ENCODE data around the gene NLGN1.

Gene NLGN1

GRCh38 chr3:173617490-173617889 is 219.9 kb downstream of the NLGN1 start:
- Mint-ChIP-seq H3K36me3 (ENCODE audit: low read depth) (no peaks in the 10 kb centered on the region), H3K9me3 (no peaks in the 10 kb centered on the region), H3K27ac (no peak overlapping the region), H3K4me3 (no peak overlapping the region), H3K4me1 (peaks cover 16% of the 10 kb centered on the region), H3K27me3 (ENCODE audit: low read depth) (peaks cover 5% of the 10 kb centered on the region)
- TF ChIP-seq CTCF (IDR thresholded peaks at IDR 0.05; ENCODE audit: unreplicated experiment in 3 of 3): no peak

DNA sequence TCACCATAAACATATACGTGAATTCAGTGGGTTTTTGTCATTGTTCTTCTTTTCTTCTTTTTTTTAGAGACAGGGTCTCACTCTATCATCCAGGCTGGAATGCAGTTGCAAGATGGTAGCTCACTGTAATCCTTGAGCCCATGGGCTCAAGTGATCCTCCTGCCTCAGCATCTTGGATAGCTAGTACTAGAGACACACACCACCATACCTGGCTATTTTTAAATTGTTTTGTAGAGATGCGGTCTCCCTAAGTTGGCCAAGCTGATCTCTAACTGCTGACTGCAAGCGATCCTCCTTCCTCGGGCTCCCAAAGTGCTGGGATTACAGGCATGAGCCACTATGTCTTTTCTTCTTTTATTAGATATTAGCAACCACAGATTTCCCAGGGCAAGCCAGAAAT is 220.6 kb downstream of the NLGN1 start:
- TF ChIP-seq CTCF (IDR thresholded peaks at IDR 0.05; ENCODE audit: unreplicated experiment in 3 of 3): no peak
- Mint-ChIP-seq H3K36me3 (ENCODE audit: low read depth) (no peaks in the 10 kb centered on the region), H3K4me1 (peaks cover 16% of the 10 kb centered on the region)

GRCh38 chr3:173618703-173619102 is 221.2 kb downstream of the NLGN1 start:
- H3K4me3 Mint-ChIP-seq: no peak overlapping the region
- peaks cover 5% of the 10 kb centered on the region for H3K27me3 Mint-ChIP-seq (ENCODE audit: low read depth)
- no peaks in the 10 kb centered on the region for H3K36me3 Mint-ChIP-seq (ENCODE audit: low read depth)
- H3K4me1 Mint-ChIP-seq: peaks cover 16% of the 10 kb centered on the region
- no peak overlapping the region for H3K27ac Mint-ChIP-seq
- no peaks in the 10 kb centered on the region for H3K9me3 Mint-ChIP-seq
- TF ChIP-seq CTCF (IDR thresholded peaks at IDR 0.05; ENCODE audit: unreplicated experiment in 3 of 3): no peak

More for the DNA sequence above, 220.6 kb downstream of the NLGN1 start:
- no peak overlapping the region for H3K27ac Mint-ChIP-seq
- H3K27me3 Mint-ChIP-seq (ENCODE audit: low read depth): peaks cover 5% of the 10 kb centered on the region
- no peak overlapping the region for H3K4me3 Mint-ChIP-seq
- H3K9me3 Mint-ChIP-seq: no peaks in the 10 kb centered on the region

DNA sequence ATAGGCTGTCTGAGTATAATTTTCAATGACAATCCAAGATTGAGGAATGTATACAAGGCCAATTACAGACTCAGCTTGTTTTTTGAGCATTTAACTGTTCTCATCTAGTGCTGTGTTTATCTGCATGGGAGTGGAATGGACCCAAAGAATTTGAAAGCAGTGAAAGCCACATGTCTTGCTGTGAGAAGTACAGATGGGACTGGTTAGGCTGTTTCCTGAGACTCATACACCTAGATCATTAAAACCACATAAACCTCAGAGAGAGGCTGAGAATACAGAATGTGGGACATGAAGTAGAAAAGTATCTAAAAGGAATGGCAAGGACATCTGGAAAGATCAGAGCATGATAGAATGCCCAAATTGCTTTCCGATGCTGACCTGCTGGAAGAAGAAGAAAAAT is 224.6 kb downstream of the NLGN1 start:
- no peaks in the 10 kb centered on the region for H3K9me3 Mint-ChIP-seq

GRCh38 chr3:173624086-173624485 is 226.5 kb downstream of the NLGN1 start:
- H3K4me1 Mint-ChIP-seq: no peaks in the 10 kb centered on the region
- TF ChIP-seq CTCF (IDR thresholded peaks at IDR 0.05; ENCODE audit: unreplicated experiment in 3 of 3): no peak
- H3K9me3 Mint-ChIP-seq: no peaks in the 10 kb centered on the region
- H3K36me3 Mint-ChIP-seq (ENCODE audit: low read depth): no peaks in the 10 kb centered on the region
- H3K4me3 Mint-ChIP-seq: no peak overlapping the region
- no peak overlapping the region for H3K27ac Mint-ChIP-seq
- H3K27me3 Mint-ChIP-seq (ENCODE audit: low read depth): no peaks in the 10 kb centered on the region

More for the DNA sequence above, 224.6 kb downstream of the NLGN1 start:
- H3K4me3 Mint-ChIP-seq: no peak overlapping the region
- H3K27me3 Mint-ChIP-seq (ENCODE audit: low read depth): peaks cover 5% of the 10 kb centered on the region
- no peaks in the 10 kb centered on the region for H3K36me3 Mint-ChIP-seq (ENCODE audit: low read depth)
- peak overlapping the region in 1 of 3 experiments; percentile 34 for H3K27ac Mint-ChIP-seq
- H3K4me1 Mint-ChIP-seq: peaks cover 2% of the 10 kb centered on the region
- TF ChIP-seq CTCF (IDR thresholded peaks at IDR 0.05; ENCODE audit: unreplicated experiment in 3 of 3): no peak

GRCh38 chr3:173630849-173631248 is 233.3 kb downstream of the NLGN1 start:
- no peak for TF ChIP-seq CTCF (IDR thresholded peaks at IDR 0.05; ENCODE audit: unreplicated experiment in 3 of 3)
- Mint-ChIP-seq H3K4me1 (peaks cover 6% of the 10 kb centered on the region), H3K9me3 (no peaks in the 10 kb centered on the region), H3K27me3 (ENCODE audit: low read depth) (no peaks in the 10 kb centered on the region), H3K4me3 (no peak overlapping the region), H3K27ac (no peak overlapping the region), H3K36me3 (ENCODE audit: low read depth) (no peaks in the 10 kb centered on the region)
